Endothelial cell of umbilical vein (primary cell): ENCODE data around the gene ZIC5. TPM values are rescaled to one million over a fixed set of nuclear protein-coding genes. Genes with fewer than 3 reads are reported as not detected.

Experiments
- BruUV-seq: library from RNA; stranded (reverse); fragments of 400-500 nt; replicated peaks from 2 replicates; lab custom pipeline; 2021; lab: Mats Ljungman, UMichigan
- CTCF ChIA-PET: fragments of 300-600, 350-600 bp; sonication (Branson Sonifier 250); formaldehyde crosslinking; loops from one replicate; lab custom pipeline; 2021; ENCODE audit warnings: antibody characterized with exemption, inconsistent platforms; lab: Charles Lee
- POLR2A ChIA-PET: fragments of 300-600, 350-600 bp; sonication (Branson Sonifier 250); formaldehyde crosslinking; loops from one replicate; lab custom pipeline; 2021; ENCODE audit warnings: antibody characterized with exemption, inconsistent platforms; lab: Charles Lee
- DNase-seq: peaks from one replicate; pipeline ENCODE4 v3.0.0-alpha.2; 2011; ENCODE audit warnings: low read depth, low spot score
- FAIRE-seq: peaks from 2 replicates; lab custom pipeline; 2011; peaks lifted over from hg19 to GRCh38; lab: Jason Lieb, UNC
- H2AFZ ChIP-seq: 2 replicates; pipeline ENCODE4 v1.6.0; 2012; ENCODE audit warnings: low read depth, low read length, control low read depth, inconsistent platforms
- H3K27ac ChIP-seq: 2 replicates; pipeline ENCODE4 v1.5.1; 2011; ENCODE audit warnings: low read depth, mild to moderate bottlenecking, control low read depth, low read length, moderate library complexity; ENCODE audit not compliant: insufficient read depth
- H3K27me3 ChIP-seq, 2 experiments: 2 replicates each; pipeline versions ENCODE4 v1.6.0 to v1.6.1; 2011; ENCODE audit warnings: low read length in 2 of 2, mixed read lengths in 1 of 2; ENCODE audit not compliant: control insufficient read depth in 2 of 2, insufficient read depth in 2 of 2
- H3K36me3 ChIP-seq, 2 experiments: 2 replicates in 1 of 2; 3 replicates in 1 of 2; pipeline ENCODE4 v1.5.1; 2011; ENCODE audit warnings: low read length in 2 of 2, mild to moderate bottlenecking in 1 of 2, moderate library complexity in 1 of 2; ENCODE audit not compliant: control insufficient read depth in 2 of 2, insufficient read depth in 2 of 2; ENCODE audit errors: extremely low read depth in 1 of 2
- H3K4me1 ChIP-seq: 3 replicates; pipeline ENCODE4 v1.5.1; 2011; ENCODE audit warnings: mild to moderate bottlenecking, low read length; ENCODE audit not compliant: control insufficient read depth, insufficient read depth; ENCODE audit errors: extremely low read depth
- H3K4me2 ChIP-seq: 2 replicates; pipeline ENCODE4 v1.6.1; 2011; ENCODE audit warnings: low read length, control low read depth, mixed read lengths; ENCODE audit not compliant: insufficient read depth
- H3K4me3 ChIP-seq, 3 experiments: fragments of 200-600 bp in 1 of 3; sonication (generic), shearing (Covaris generic) in 1 of 3; replicated peaks in 1 of 3; 2 replicates each; pipeline ENCODE4 v1.5.1; 2011 to 2016; ENCODE audit warnings: control low read depth in 3 of 3, low read length in 3 of 3, mild to moderate bottlenecking in 2 of 3, inconsistent platforms in 1 of 3, low read depth in 1 of 3, moderate library complexity in 1 of 3; ENCODE audit not compliant: insufficient read depth in 1 of 3
- H3K79me2 ChIP-seq: 2 replicates; pipeline ENCODE4 v1.6.0; 2012; ENCODE audit warnings: low read length, inconsistent platforms; ENCODE audit not compliant: control insufficient read depth, insufficient read depth
- H3K9ac ChIP-seq: replicated peaks from 2 replicates; pipeline ENCODE3; 2011; ENCODE audit warnings: low read length, control low read depth; ENCODE audit not compliant: insufficient read depth; ENCODE audit errors: extremely low read depth
- H3K9me1 ChIP-seq: replicated peaks from 3 replicates; pipeline ENCODE4 v1.6.0; 2011; ENCODE audit warnings: mild to moderate bottlenecking, low read length; ENCODE audit not compliant: control insufficient read depth, insufficient read depth; ENCODE audit errors: extremely low read depth
- H3K9me3 ChIP-seq: replicated peaks from 2 replicates; pipeline ENCODE4 v1.5.1; 2012; ENCODE audit warnings: low read length, inconsistent platforms; ENCODE audit not compliant: control insufficient read depth, insufficient read depth
- H4K20me1 ChIP-seq: replicated peaks from 2 replicates; pipeline ENCODE3; 2011; ENCODE audit warnings: mild to moderate bottlenecking, low read length; ENCODE audit not compliant: control insufficient read depth, insufficient read depth; ENCODE audit errors: extremely low read depth
- CTCF ChIP-seq, 2 donors: IDR thresholded peaks; 1 replicate in 1 of 2; 2 replicates in 1 of 2; pipeline ENCODE4 v1.5.1; 2011; ENCODE audit warnings: low read length in 2 of 2, mild to moderate bottlenecking in 2 of 2, moderate library complexity in 2 of 2, control low read depth in 1 of 2, inconsistent platforms in 1 of 2, low read depth in 1 of 2; ENCODE audit not compliant: insufficient read depth in 1 of 2; ENCODE audit errors: extremely low read depth in 1 of 2
- EZH2 ChIP-seq: IDR thresholded peaks from 2 replicates; pipeline ENCODE4 v1.6.1; 2012; ENCODE audit warnings: borderline replicate concordance, low read depth, mild to moderate bottlenecking, moderate library complexity, low read length, inconsistent platforms; ENCODE audit not compliant: severe bottlenecking
- FOS ChIP-seq: IDR thresholded peaks from 2 replicates; pipeline ENCODE4 v1.6.1; 2011; ENCODE audit warnings: mild to moderate bottlenecking, low read length, moderate library complexity, borderline replicate concordance; ENCODE audit not compliant: insufficient read depth
- GATA2 ChIP-seq: IDR thresholded peaks from 2 replicates; pipeline ENCODE4 v1.7.0; 2011; ENCODE audit warnings: low read depth, mild to moderate bottlenecking, moderate library complexity, mixed read lengths, low read length; ENCODE audit not compliant: insufficient read length, insufficient read depth
- JUN ChIP-seq: IDR thresholded peaks from 2 replicates; pipeline ENCODE4 v1.6.1; 2011; ENCODE audit warnings: borderline replicate concordance, low read depth; ENCODE audit not compliant: insufficient read length, insufficient read depth
- MAX ChIP-seq: IDR thresholded peaks from 2 replicates; pipeline ENCODE4 v1.6.1; 2011; ENCODE audit not compliant: insufficient read depth, insufficient read length
- MYC ChIP-seq: IDR thresholded peaks from one replicate; pipeline ENCODE4 v1.6.1; 2011; ENCODE audit warnings: mild to moderate bottlenecking, low read depth, low read length
- POLR2A ChIP-seq: IDR thresholded peaks from 2 replicates; pipeline ENCODE4 v1.6.1; 2012; ENCODE audit warnings: low read depth, mild to moderate bottlenecking, control low read depth, low read length
- POLR2AphosphoS5 ChIP-seq: IDR thresholded peaks from 2 replicates; pipeline ENCODE4 v1.6.1; 2012; ENCODE audit warnings: low read depth, mild to moderate bottlenecking, control low read depth, low read length, moderate library complexity; ENCODE audit not compliant: insufficient read depth
- dilution Hi-C: fragments of 300-500 bp; cut with MboI; formaldehyde crosslinking; loops from one replicate; pipeline ENCODE4 v1.15.0; 2019; ENCODE audit warnings: low sequenced_read_pairs; ENCODE audit not compliant: extremely low pct_ligation_motif_present
- intact Hi-C: fragments of 100-400 bp; cut with micrococcal nuclease; formaldehyde crosslinking; loops from one replicate; pipeline ENCODE4 v1.10.0; 2022
- polyA plus RNA-seq, 4 experiments: library from polyadenylated mRNA; depleted of rRNA in 3 of 4; stranded (reverse) in 3 of 4; unstranded in 1 of 4; fragments of >200 nt; gene quantifications; 2 replicates each; pipeline versions ENCODE4 v1.2.1 to v1.2.3, GENCODE V29; 2011 to 2012; ENCODE audit warnings: missing spikeins in 1 of 4
- total RNA-seq: library from RNA; stranded (reverse); gene quantifications from 2 replicates; pipeline ENCODE4 v1.2.3, GENCODE V29; 2021

The ZIC5 gene
- total and polyA plus RNA-seq, 2 donors (not counting 3 experiments of a cell fraction or from before 2014, with no cell fraction given): not detected

GRCh38 chr13:99955107-99955746 lies 16.3 kb downstream of the ZIC5 start:
- POLR2A ChIA-PET: no interaction called here

More at GRCh38 chr13:99955107-99955746, 16.3 kb downstream of the ZIC5 start:
- no peak for TF ChIP-seq CTCF (IDR thresholded peaks at IDR 0.05; ENCODE audit: extremely low read depth in 1 of 2, insufficient read depth in 1 of 2, low read depth in 1 of 2, low read length in 2 of 2)
- TF ChIP-seq JUN: no peak
- no peak for TF ChIP-seq EZH2
- no peak for TF ChIP-seq MAX
- no peak for TF ChIP-seq POLR2AphosphoS5
- TF ChIP-seq POLR2A: no peak
- no peak for TF ChIP-seq FOS
- no peak for TF ChIP-seq MYC
- TF ChIP-seq GATA2: no peak
- Histone ChIP-seq H3K9me3 (no peaks in the 10 kb centered on the region), H3K4me2 (no peak overlapping the region), H3K27ac (no peak overlapping the region), H3K9me1 (no peaks in the 10 kb centered on the region), H3K4me3 (no peak overlapping the region), H3K27me3 (peaks cover 57 to 75% of the 10 kb centered on the region in 2 experiments), H2AFZ (no peak overlapping the region), H3K4me1 (peaks cover 7% of the 10 kb centered on the region), H4K20me1 (no peaks in the 10 kb centered on the region), H3K79me2 (no peaks in the 10 kb centered on the region), H3K9ac (no peak overlapping the region), H3K36me3 (no peaks in the 10 kb centered on the region)
- intact Hi-C loops (no loop called here), dilution Hi-C loops (no loop called here)
- CTCF ChIA-PET: interaction anchor here (0.8 to 1.7 kb wide), 5 partner anchors 278 to 559 kb away, joined by 3 to 6 read pairs (median 4); no protein-coding TSS in a partner anchor
- no TSS peak for BruUV-seq
- no peak for DNase-seq
- peak; percentile 18 for FAIRE-seq
